SIG-M5 treated with dmso at 0.1 percent for 504 hours (cell line): ENCODE measurements around the gene SLC29A2.

Experiments
- DNase-seq: peaks from one replicate; lab custom pipeline; 2025; ENCODE audit not compliant: unreplicated experiment; lab: John Stamatoyannopoulos, UW

SLC29A2 gene

GRCh38 chr11:66371627-66372415 lies at the start of gene SLC29A2:
TSS of gene SLC29A2 (minus strand) at chr11:66371760. CDS start at chr11:66371591, 169 bp downstream.
- peak; percentile 83 for DNase-seq

GRCh38 chr11:66420671-66421476 lies 49.3 kb upstream of the SLC29A2 start, which contains the start of gene NPAS4:
TSS of gene NPAS4 (plus strand) at chr11:66421035. CDS start at chr11:66421180, 145 bp downstream.
- no peak for DNase-seq

GRCh38 chr11:66419825-66420224 lies 48.3 kb upstream of the SLC29A2 start:
- no peak for DNase-seq

GRCh38 chr11:66418986-66419308 lies 47.4 kb upstream of the SLC29A2 start:
- no peak for DNase-seq

GRCh38 chr11:66418168-66418985 lies 46.8 kb upstream of the SLC29A2 start:
- DNase-seq, result peak; percentile 90

GRCh38 chr11:66417000-66417399 lies 45.4 kb upstream of the SLC29A2 start:
- DNase-seq, result no peak

- no peak for DNase-seq
Measured at GRCh38 chr11:66415423-66415822, 43.9 kb upstream of the SLC29A2 start.

- DNase-seq, result no peak
Measured at GRCh38 chr11:66414120-66414934, 42.8 kb upstream of the SLC29A2 start.

GRCh38 chr11:66413167-66413566 lies 41.6 kb upstream of the SLC29A2 start:
- DNase-seq, result no peak

- no peak for DNase-seq
Measured at GRCh38 chr11:66412110-66412509, 40.5 kb upstream of the SLC29A2 start.

GRCh38 chr11:66411323-66411722 lies 39.8 kb upstream of the SLC29A2 start:
- DNase-seq, result no peak

GRCh38 chr11:66410191-66410590 lies 38.6 kb upstream of the SLC29A2 start:
- no peak for DNase-seq

GRCh38 chr11:66409226-66409625 lies 37.7 kb upstream of the SLC29A2 start:
- no peak for DNase-seq

- DNase-seq, result peak; percentile 92
Measured at GRCh38 chr11:66408488-66409214, 37.1 kb upstream of the SLC29A2 start.

- DNase-seq, result no peak
Measured at GRCh38 chr11:66407651-66408050, 36.1 kb upstream of the SLC29A2 start.

- DNase-seq, result no peak
Measured at GRCh38 chr11:66393954-66394353, 22.4 kb upstream of the SLC29A2 start.

GRCh38 chr11:66391322-66391721 lies 19.8 kb upstream of the SLC29A2 start:
- no peak for DNase-seq

- peak; percentile 76 for DNase-seq
Measured at GRCh38 chr11:66388780-66389386, 17.3 kb upstream of the SLC29A2 start.
